H1 (cell line): ENCODE data around the gene NSFL1C. TPM values are rescaled to one million over a fixed set of nuclear protein-coding genes. Genes with fewer than 3 reads are reported as not detected.

Experiments
- CTCF ChIA-PET: fragments of 300-600 bp; sonication (Branson Sonifier 250); formaldehyde crosslinking; loops from one replicate; lab custom pipeline; 2021; ENCODE audit not compliant: partially characterized antibody; lab: Charles Lee
- POLR2A ChIA-PET: fragments of 300-600 bp; sonication (Branson Sonifier 250); formaldehyde crosslinking; loops from one replicate; lab custom pipeline; 2021; ENCODE audit warnings: inconsistent platforms; ENCODE audit not compliant: partially characterized antibody; lab: Charles Lee
- DNase-seq, 2 experiments: peaks; one replicate each; pipeline versions ENCODE4 v3.0.0 to v3.0.0-alpha.2; 2010 to 2022; ENCODE audit warnings: low spot score in 2 of 2, low read depth in 1 of 2, mixed read lengths in 1 of 2
- FAIRE-seq: peaks from 2 replicates; lab custom pipeline; 2011; peaks lifted over from hg19 to GRCh38; lab: Jason Lieb, UNC
- H2AFZ ChIP-seq: 2 replicates; pipeline ENCODE4 v1.8.1; 2012; ENCODE audit warnings: low read length, inconsistent platforms
- H2AK5ac ChIP-seq: 2 replicates; pipeline ENCODE4 v1.6.1; 2013; ENCODE audit warnings: low read depth, low read length
- H2BK120ac ChIP-seq: replicated peaks from 2 replicates; pipeline ENCODE3; 2013; ENCODE audit warnings: low read depth, low read length, inconsistent platforms
- H2BK12ac ChIP-seq: 2 replicates; pipeline ENCODE4 v1.6.1; 2013; ENCODE audit warnings: low read depth, low read length
- H2BK15ac ChIP-seq: 2 replicates; pipeline ENCODE4 v1.6.1; 2013; ENCODE audit warnings: low read length
- H2BK20ac ChIP-seq: 2 replicates; pipeline ENCODE4 v1.6.1; 2013; ENCODE audit warnings: low read length
- H2BK5ac ChIP-seq: 2 replicates; pipeline ENCODE4 v1.6.1; 2013; ENCODE audit warnings: low read depth, low read length
- H3K14ac ChIP-seq: 2 replicates; pipeline ENCODE4 v1.6.1; 2013; ENCODE audit warnings: inconsistent platforms; ENCODE audit not compliant: insufficient read length
- H3K18ac ChIP-seq: 2 replicates; pipeline ENCODE4 v1.6.1; 2013; ENCODE audit warnings: low read length; ENCODE audit errors: extremely low read depth
- H3K23ac ChIP-seq: 2 replicates; pipeline ENCODE4 v1.6.1; 2013; ENCODE audit warnings: inconsistent platforms; ENCODE audit not compliant: insufficient read length
- H3K23me2 ChIP-seq: 2 replicates; pipeline ENCODE4 v1.6.1; 2013; ENCODE audit warnings: low read depth, low read length
- H3K27ac ChIP-seq: 2 replicates; pipeline ENCODE4 v1.6.1; 2011; ENCODE audit warnings: low read depth, low read length, inconsistent platforms
- H3K27me3 ChIP-seq, 4 experiments: replicated peaks in 1 of 4; 1 replicate in 1 of 4; 2 replicates in 3 of 4; pipeline versions ENCODE4 v1.6.1 to v1.8.1; 2011 to 2013; ENCODE audit warnings: low read length in 3 of 4, mild to moderate bottlenecking in 3 of 4, inconsistent platforms in 2 of 4, mixed read lengths in 2 of 4, moderate library complexity in 1 of 4; ENCODE audit not compliant: control insufficient read depth in 3 of 4, insufficient read depth in 3 of 4; ENCODE audit errors: extremely low read depth in 1 of 4
- H3K36me3 ChIP-seq, 4 experiments: 2 replicates each; pipeline versions ENCODE4 v1.6.1 to v1.8.1; 2011 to 2013; ENCODE audit warnings: mild to moderate bottlenecking in 4 of 4, low read length in 3 of 4, moderate library complexity in 2 of 4, control low read depth in 1 of 4, inconsistent platforms in 1 of 4; ENCODE audit not compliant: insufficient read depth in 4 of 4, control insufficient read depth in 2 of 4
- H3K4ac ChIP-seq: replicated peaks from 2 replicates; pipeline ENCODE3; 2013; ENCODE audit warnings: low read length, low read depth, mixed read lengths, inconsistent platforms; ENCODE audit not compliant: insufficient read length
- H3K4me1 ChIP-seq, 4 experiments: replicated peaks in 1 of 4; 1 replicate in 1 of 4; 2 replicates in 3 of 4; pipeline versions ENCODE4 v1.6.1 to v1.8.1; 2011 to 2013; ENCODE audit warnings: low read length in 3 of 4, inconsistent platforms in 2 of 4, mixed read lengths in 1 of 4; ENCODE audit not compliant: insufficient read depth in 4 of 4, control insufficient read depth in 3 of 4
- H3K4me2 ChIP-seq, 2 experiments: 2 replicates each; pipeline versions ENCODE4 v1.6.1 to v1.8.1; 2011 to 2013; ENCODE audit warnings: low read depth in 2 of 2, low read length in 2 of 2, control low read depth in 1 of 2, inconsistent platforms in 1 of 2, mild to moderate bottlenecking in 1 of 2; ENCODE audit not compliant: insufficient read depth in 1 of 2
- H3K4me3 ChIP-seq, 4 experiments: fragments of 200-600, 300-600 bp in 1 of 4; sonication (generic), shearing (Covaris generic), sonication (Bioruptor Twin) in 1 of 4; 2 replicates each; pipeline versions ENCODE4 v1.5.1 to v1.8.1; 2011 to 2016; ENCODE audit warnings: low read length in 4 of 4, low read depth in 3 of 4, control low read depth in 2 of 4, inconsistent platforms in 2 of 4, mild to moderate bottlenecking in 2 of 4, mixed read lengths in 1 of 4, moderate library complexity in 1 of 4; ENCODE audit not compliant: insufficient read depth in 2 of 4; ENCODE audit errors: extremely low read depth in 1 of 4
- H3K56ac ChIP-seq: replicated peaks from 2 replicates; pipeline ENCODE3; 2013; ENCODE audit warnings: low read depth, mild to moderate bottlenecking, mixed read lengths, low read length, inconsistent platforms; ENCODE audit not compliant: insufficient read length
- H3K79me1 ChIP-seq: 2 replicates; pipeline ENCODE4 v1.6.1; 2013; ENCODE audit warnings: low read depth, low read length, control low read depth
- H3K79me2 ChIP-seq, 2 experiments: 2 replicates each; pipeline versions ENCODE4 v1.6.1 to v1.8.1; 2012 to 2013; ENCODE audit warnings: low read length in 2 of 2, mild to moderate bottlenecking in 2 of 2, inconsistent platforms in 1 of 2; ENCODE audit not compliant: insufficient read depth in 2 of 2, control insufficient read depth in 1 of 2
- H3K9ac ChIP-seq, 4 experiments: replicated peaks in 1 of 4; 1 replicate in 1 of 4; 2 replicates in 3 of 4; pipeline versions ENCODE4 v1.6.1 to v1.8.1; 2011 to 2013; ENCODE audit warnings: low read depth in 3 of 4, low read length in 3 of 4, control low read depth in 2 of 4, mild to moderate bottlenecking in 2 of 4, moderate library complexity in 2 of 4, inconsistent platforms in 1 of 4; ENCODE audit errors: extremely low read depth in 1 of 4
- H3K9me3 ChIP-seq, 2 experiments: 2 replicates each; pipeline versions ENCODE4 v1.6.1 to v1.8.1; 2012 to 2013; ENCODE audit warnings: mild to moderate bottlenecking in 2 of 2, moderate library complexity in 2 of 2, control low read depth in 1 of 2, inconsistent platforms in 1 of 2, low read depth in 1 of 2, low read length in 1 of 2, mixed read lengths in 1 of 2; ENCODE audit not compliant: insufficient read depth in 2 of 2
- H4K20me1 ChIP-seq, 2 experiments: replicated peaks in 1 of 2; 2 replicates each; pipeline versions ENCODE3 to v1.8.1; 2011 to 2013; ENCODE audit warnings: inconsistent platforms in 2 of 2, low read length in 2 of 2, mild to moderate bottlenecking in 1 of 2; ENCODE audit not compliant: insufficient read depth in 2 of 2, control insufficient read depth in 1 of 2
- H4K5ac ChIP-seq: 2 replicates; pipeline ENCODE4 v1.6.1; 2013; ENCODE audit warnings: low read length, low read depth, mixed read lengths, inconsistent platforms; ENCODE audit not compliant: insufficient read length
- H4K8ac ChIP-seq: 2 replicates; pipeline ENCODE4 v1.8.0; 2013; ENCODE audit warnings: mild to moderate bottlenecking, moderate library complexity, low read length, inconsistent platforms; ENCODE audit not compliant: insufficient read depth; ENCODE audit errors: extremely low read depth
- H4K91ac ChIP-seq: replicated peaks from 2 replicates; pipeline ENCODE3; 2013; ENCODE audit warnings: low read length, mixed read lengths, inconsistent platforms; ENCODE audit not compliant: insufficient read length
- BRCA1 ChIP-seq: IDR thresholded peaks from 2 replicates; pipeline ENCODE4 v1.6.1; 2012; ENCODE audit warnings: low read depth, low read length, improper control_type of control experiment
- CHD2 ChIP-seq: IDR thresholded peaks from 2 replicates; pipeline ENCODE4 v1.6.1; 2012; ENCODE audit warnings: low read length, improper control_type of control experiment
- CREB1 ChIP-seq: IDR thresholded peaks from 2 replicates; pipeline ENCODE4 v1.6.1; 2012; ENCODE audit warnings: inconsistent platforms
- EZH2 ChIP-seq: fragments of 200-600 bp; sonication (generic); IDR thresholded peaks from 2 replicates; pipeline ENCODE4 v1.7.1; 2012; ENCODE audit warnings: low read depth, mild to moderate bottlenecking, moderate library complexity, low read length, inconsistent platforms; ENCODE audit not compliant: severe bottlenecking
- GABPA ChIP-seq: IDR thresholded peaks from 2 replicates; pipeline ENCODE4 v1.6.1; 2011; ENCODE audit warnings: mild to moderate bottlenecking, low read length, moderate library complexity, borderline replicate concordance; ENCODE audit not compliant: insufficient read depth
- HDAC6 ChIP-seq: IDR thresholded peaks from one replicate; pipeline ENCODE4 v1.7.1; 2012; ENCODE audit warnings: low read depth, mild to moderate bottlenecking, inconsistent platforms, low read length, moderate library complexity
- KDM4A ChIP-seq: IDR thresholded peaks from one replicate; pipeline ENCODE4 v1.7.1; 2012; ENCODE audit warnings: low read depth, mild to moderate bottlenecking, moderate library complexity, low read length, inconsistent platforms; ENCODE audit not compliant: severe bottlenecking
- POLR2AphosphoS5 ChIP-seq: IDR thresholded peaks from 2 replicates; pipeline ENCODE4 v1.6.1; 2011; ENCODE audit warnings: low read depth, low read length
- RAD21 ChIP-seq, 2 experiments: IDR thresholded peaks in 1 of 2; conservative IDR thresholded peaks in 1 of 2; 2 replicates each; pipeline ENCODE4 v1.6.1; 2011; ENCODE audit warnings: low read depth in 2 of 2, low read length in 2 of 2, improper control_type of control experiment in 1 of 2, inconsistent platforms in 1 of 2, mild to moderate bottlenecking in 1 of 2, moderate library complexity in 1 of 2
- RNF2 ChIP-seq: fragments of 200-900, 300-1000 bp; sonication (generic); IDR thresholded peaks from 2 replicates; pipeline ENCODE4 v1.7.1; 2016; ENCODE audit warnings: borderline replicate concordance, low read depth, mild to moderate bottlenecking, antibody characterized with exemption, low read length; ENCODE audit not compliant: poor library complexity, severe bottlenecking; ENCODE audit errors: missing control alignments
- SIRT6 ChIP-seq: IDR thresholded peaks from one replicate; pipeline ENCODE4 v1.7.1; 2012; ENCODE audit warnings: low read length, inconsistent platforms
- TAF1 ChIP-seq: IDR thresholded peaks from 2 replicates; pipeline ENCODE4 v1.6.1; 2011; ENCODE audit warnings: mild to moderate bottlenecking, low read depth, low read length
- WGBS, 2 experiments: shearing (Covaris generic) in 1 of 2; methylation state at CpG; one replicate each; pipeline versions ENCODE4 v1.1.6 to v1.1.7; 2013 to 2015; ENCODE audit warnings: low lambda C conversion rate in 2 of 2, mixed read lengths in 2 of 2, inconsistent platforms in 1 of 2, low coverage in 1 of 2, missing lambda C conversion rate in 1 of 2; ENCODE audit not compliant: insufficient replicate concordance in 2 of 2, insufficient coverage in 1 of 2, insufficient read length in 1 of 2; ENCODE audit errors: extremely low coverage in 1 of 2, missing lambda C conversion rate in 1 of 2; 5-methylcytosine and 5-hydroxymethylcytosine counted together
- polyA plus RNA-seq, 7 experiments: library from polyadenylated mRNA; depleted of rRNA in 3 of 7; stranded (reverse) in 5 of 7; unstranded in 2 of 7; fragments of >200 nt in 5 of 7; fragments of 200-250 nt in 2 of 7; gene quantifications; 1 replicate in 5 of 7; 2 replicates in 1 of 7; 4 replicates in 1 of 7; pipeline versions ENCODE4 v1.2.1 to v1.2.3, GENCODE V29; 2011 to 2013; ENCODE audit warnings: missing spikeins in 2 of 7, mixed read lengths in 2 of 7
- total RNA-seq: library from RNA; stranded (reverse); fragmentation: NEBNext Ultra II Directional; extraction: Animal tissue kit (Norgen Biotek cat#: 25700); gene quantifications from 2 replicates; pipeline ENCODE4 v1.2.1, GENCODE V29; 2021

The NSFL1C gene
- total and polyA plus RNA-seq, 2 of the 8 experiments (the other 6 are each of a cell fraction or from before 2014, with no cell fraction given) = 21.6 to 98.0 TPM

GRCh38 chr20:1438361-1438760, 28.3 kb downstream of the NSFL1C start:
- Histone ChIP-seq H3K56ac (no peak overlapping the region), H4K91ac (no peak overlapping the region), H2AK5ac (no peak overlapping the region), H2BK12ac (no peak overlapping the region; the same call in 1 of the 2 replicates), H2BK20ac (no peak overlapping the region), H3K4me3 (no peak overlapping the region), H3K4me2 (no peak overlapping the region), H4K20me1 (no peaks in the 10 kb centered on the region), H2BK5ac (no peak overlapping the region), H3K27ac (no peak overlapping the region), H2BK120ac (no peak overlapping the region), H3K27me3 (no peaks in the 10 kb centered on the region), H3K18ac (no peak overlapping the region), H3K79me1 (no peaks in the 10 kb centered on the region), H3K36me3 (peaks cover 2 to 19% (median 7%) of the 10 kb centered on the region in 4 experiments; a peak in 6 of 8 replicates), H3K79me2 (no peaks in the 10 kb centered on the region), H3K4ac (no peak overlapping the region), H3K9ac (no peak overlapping the region), H3K9me3 (peaks cover 10 to 13% of the 10 kb centered on the region in 2 experiments), H3K4me1 (no peaks in the 10 kb centered on the region), H3K23me2 (no peaks in the 10 kb centered on the region), H4K5ac (no peak overlapping the region), H3K14ac (no peak overlapping the region), H2BK15ac (no peak overlapping the region), H2AFZ (no peak overlapping the region), H4K8ac (no peak overlapping the region), H3K23ac (no peak overlapping the region)
- FAIRE-seq (no peak), DNase-seq (no peak)
- TF ChIP-seq GABPA (no peak), POLR2AphosphoS5 (no peak), HDAC6 (no peak), TAF1 (no peak), RNF2 (no peak), KDM4A (no peak), CREB1 (no peak), CHD2 (no peak), EZH2 (no peak), SIRT6 (no peak), RAD21 (IDR thresholded peaks at IDR 0.05 in 1 of 2, conservative IDR thresholded peaks at IDR 0.05 in 1 of 2; ENCODE audit: low read depth in 2 of 2, low read length in 2 of 2) (no peak), BRCA1 (no peak)
- CTCF ChIA-PET = interaction anchor here (0.7 to 8.4 kb wide), 28 partner anchors 9 to 362 kb away, joined by 3 to 139 read pairs (median 4); partner anchors contain the start of genes NSFL1C and SNPH
- WGBS, 2 experiments = 100% methylated on average over 1 of the region's 1 CpG; no CpG with 5 or more reads in 1 of the 2 experiments
- POLR2A ChIA-PET = interaction anchor here (0.8 to 2.4 kb wide), 5 partner anchors 10 to 30 kb away, joined by 3 to 7 read pairs (median 4); partner anchors contain the start of gene NSFL1C
